Prostate gland (tissue), 2 donors: Measurements from ENCODE around the gene ZC3H7A. TPM values are rescaled to one million over a fixed set of nuclear protein-coding genes. Genes with fewer than 3 reads are reported as not detected.
A peak's percentile ranks its signal among the peaks of the same experiment; 100 is the strongest.

Experiments
- DNase-seq: peaks from one replicate; pipeline ENCODE4 v3.0.0-alpha.2; 2019; ENCODE audit warnings: low spot score
- H3K27ac ChIP-seq, 2 donors: fragments of 200-600 bp; sonication (generic); 2 replicates each; pipeline ENCODE4 v1.5.1; 2017 to 2019
- H3K27me3 ChIP-seq: fragments of 200-600 bp; sonication (generic); replicated peaks from 2 replicates; pipeline ENCODE4 v1.5.1; 2019; ENCODE audit not compliant: insufficient read depth
- H3K36me3 ChIP-seq, 2 donors: fragments of 200-600 bp; sonication (generic); 1 replicate in 1 of 2; 2 replicates in 1 of 2; pipeline versions ENCODE4 v1.5.1 to v1.8.1; 2017 to 2019
- H3K4me1 ChIP-seq: fragments of 200-600 bp; sonication (generic); replicated peaks from 2 replicates; pipeline ENCODE4 v1.5.1; 2019
- H3K4me3 ChIP-seq, 2 donors: fragments of 200-600 bp; sonication (generic); 2 replicates each; pipeline ENCODE4 v1.5.1; 2017 to 2019
- H3K9me3 ChIP-seq: fragments of 200-600 bp; sonication (generic); 2 replicates; pipeline ENCODE4 v1.5.1; 2017
- POLR2A ChIP-seq: fragments of 450-650 bp; IDR thresholded peaks from one replicate; pipeline ENCODE4 v1.6.1; 2016; ENCODE audit warnings: antibody characterized with exemption, mild to moderate bottlenecking
- POLR2AphosphoS5 ChIP-seq: sonication (generic); formaldehyde crosslinking; IDR thresholded peaks from one replicate; pipeline ENCODE4 v1.6.1; 2017; ENCODE audit warnings: antibody characterized with exemption
- WGBS: methylation state at CpG from one replicate; pipeline ENCODE4 v1.1.5; 2018; 5-methylcytosine and 5-hydroxymethylcytosine counted together
- intact Hi-C: fragments of 100-400 bp; cut with DNase I; formaldehyde crosslinking; loops from one replicate; pipeline ENCODE4 v1.14.2; 2022
- total RNA-seq, 2 donors: library from RNA; depleted of rRNA; stranded (reverse); fragments of >200 nt; gene quantifications; one replicate each; pipeline ENCODE4 v1.1.0, GENCODE V29; 2016
- TF ChIP-seq, protein P1 (sequence below), 4 experiments: fragments of 200-600 bp in 2 of 4; fragments of 450-650 bp in 2 of 4; sonication (generic) in 2 of 4; IDR thresholded peaks; 1 replicate in 3 of 4; 2 replicates in 1 of 4; pipeline ENCODE4 v1.5.1; 2016 to 2019; ENCODE audit warnings: antibody characterized with exemption in 4 of 4, mild to moderate bottlenecking in 2 of 4, moderate library complexity in 2 of 4

Gene ZC3H7A
- total RNA-seq, 2 donors from 2014 or later: 48.9 to 56.4 TPM

DNA sequence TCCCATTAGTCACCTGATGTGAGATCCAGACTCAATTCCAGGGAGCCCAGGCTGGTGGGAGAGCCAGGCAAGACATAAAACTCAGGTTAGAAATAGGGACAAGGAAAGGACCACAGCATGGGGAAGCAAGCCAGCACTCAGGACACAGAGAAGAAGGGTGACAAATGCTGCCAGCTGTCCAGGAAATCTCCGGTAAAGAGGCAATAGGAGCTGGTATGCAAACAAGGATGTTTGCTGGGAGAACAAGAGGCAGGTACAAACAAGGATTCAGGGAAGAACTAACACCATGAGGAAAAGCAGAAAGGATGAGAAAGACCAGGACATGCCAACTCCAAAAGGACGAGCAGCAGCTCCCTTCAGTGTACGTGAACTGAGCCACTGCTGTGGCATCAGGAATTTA is 44.2 kb downstream of the ZC3H7A start:
- TF ChIP-seq POLR2AphosphoS5: peak; percentile 68
- TF ChIP-seq, protein P1, sequence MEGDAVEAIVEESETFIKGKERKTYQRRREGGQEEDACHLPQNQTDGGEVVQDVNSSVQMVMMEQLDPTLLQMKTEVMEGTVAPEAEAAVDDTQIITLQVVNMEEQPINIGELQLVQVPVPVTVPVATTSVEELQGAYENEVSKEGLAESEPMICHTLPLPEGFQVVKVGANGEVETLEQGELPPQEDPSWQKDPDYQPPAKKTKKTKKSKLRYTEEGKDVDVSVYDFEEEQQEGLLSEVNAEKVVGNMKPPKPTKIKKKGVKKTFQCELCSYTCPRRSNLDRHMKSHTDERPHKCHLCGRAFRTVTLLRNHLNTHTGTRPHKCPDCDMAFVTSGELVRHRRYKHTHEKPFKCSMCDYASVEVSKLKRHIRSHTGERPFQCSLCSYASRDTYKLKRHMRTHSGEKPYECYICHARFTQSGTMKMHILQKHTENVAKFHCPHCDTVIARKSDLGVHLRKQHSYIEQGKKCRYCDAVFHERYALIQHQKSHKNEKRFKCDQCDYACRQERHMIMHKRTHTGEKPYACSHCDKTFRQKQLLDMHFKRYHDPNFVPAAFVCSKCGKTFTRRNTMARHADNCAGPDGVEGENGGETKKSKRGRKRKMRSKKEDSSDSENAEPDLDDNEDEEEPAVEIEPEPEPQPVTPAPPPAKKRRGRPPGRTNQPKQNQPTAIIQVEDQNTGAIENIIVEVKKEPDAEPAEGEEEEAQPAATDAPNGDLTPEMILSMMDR (IDR thresholded peaks at IDR 0.05): no peak
- Histone ChIP-seq H3K27me3 (no peaks in the 10 kb centered on the region), H3K4me1 (peaks cover 1% of the 10 kb centered on the region), H3K36me3 (no peaks in the 10 kb centered on the region), H3K27ac (peak overlapping the region; percentile 46 to 57), H3K9me3 (no peaks in the 10 kb centered on the region), H3K4me3 (no peak overlapping the region)
- 75% methylated on average over 3 of the region's 3 CpGs for WGBS
- intact Hi-C loops: no loop called here
- DNase-seq: peak; percentile 37

DNA sequence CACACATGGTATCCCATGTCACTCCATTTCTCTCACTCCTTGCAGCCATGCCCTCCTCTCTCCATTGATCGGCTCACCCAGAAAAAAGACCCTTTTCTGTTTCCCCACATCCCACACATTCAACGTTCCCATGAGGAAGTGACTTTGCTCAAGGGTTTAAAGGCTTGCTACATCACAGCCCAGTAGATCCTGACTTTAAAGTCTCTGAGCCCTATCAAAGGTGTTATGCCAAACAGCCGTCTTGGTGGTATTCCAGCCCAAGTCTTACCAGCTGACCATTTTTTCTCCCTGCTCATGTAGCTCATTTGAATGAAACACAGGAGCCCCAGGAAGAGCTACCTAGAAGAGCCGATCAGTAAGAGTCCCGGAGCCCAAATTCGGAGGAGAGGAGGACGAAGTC is 47.0 kb downstream of the ZC3H7A start:
- Histone ChIP-seq H3K4me3 (no peak overlapping the region), H3K36me3 (no peaks in the 10 kb centered on the region), H3K27me3 (no peaks in the 10 kb centered on the region), H3K27ac (no peak overlapping the region), H3K9me3 (no peaks in the 10 kb centered on the region), H3K4me1 (no peaks in the 10 kb centered on the region)
- no peak for DNase-seq
- TF ChIP-seq POLR2AphosphoS5 (no peak), POLR2A (no peak)
- TF ChIP-seq, protein P1 (IDR thresholded peaks at IDR 0.05): no peak
- intact Hi-C loops: no loop called here
- 90% methylated on average over 7 of the region's 7 CpGs for WGBS

DNA sequence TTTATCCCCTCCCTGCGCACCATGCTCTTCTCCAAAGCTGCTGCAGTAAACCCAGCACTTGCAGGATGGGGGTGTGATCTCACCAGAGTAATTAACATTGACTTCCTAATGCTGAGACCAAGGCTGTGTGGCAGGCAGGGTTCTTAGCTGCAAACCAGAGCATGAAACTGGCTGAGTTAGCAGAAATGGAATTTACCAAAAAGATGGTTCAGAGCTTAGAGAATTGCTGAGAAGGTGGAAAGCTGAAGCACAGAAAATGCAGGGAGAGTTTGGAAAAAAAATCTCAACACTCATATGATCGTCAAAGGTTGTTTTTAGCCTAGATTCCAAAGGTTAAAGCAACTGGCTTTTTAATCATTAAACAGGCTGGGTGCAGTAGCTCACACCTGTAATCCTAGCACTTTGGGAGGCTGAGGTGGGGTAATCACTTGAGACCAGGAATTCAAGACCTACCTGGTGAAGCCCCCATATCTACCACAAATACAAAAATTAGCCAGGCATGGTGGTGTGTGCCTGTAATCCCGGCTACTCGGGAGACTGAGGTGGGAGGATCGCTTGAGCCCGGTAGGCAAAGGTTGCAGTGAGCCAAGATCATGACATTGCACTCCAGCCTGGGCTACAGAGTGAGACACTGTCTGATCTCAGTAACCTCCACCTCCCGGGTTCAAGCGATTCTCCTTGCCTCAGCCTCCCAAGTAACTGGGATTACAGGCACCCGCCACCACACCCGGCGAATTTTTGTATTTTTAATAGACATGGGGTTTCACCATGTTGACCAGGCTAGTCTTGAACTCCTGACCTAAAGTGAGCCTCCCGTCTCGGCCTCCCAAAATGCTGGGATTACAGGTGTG is 48.4 kb downstream of the ZC3H7A start:
- TF ChIP-seq POLR2A (no peak), POLR2AphosphoS5 (no peak)
- TF ChIP-seq, protein P1 (IDR thresholded peaks at IDR 0.05): no peak
- WGBS: 91% methylated on average over 13 of the region's 13 CpGs
- Histone ChIP-seq H3K36me3 (no peaks in the 10 kb centered on the region), H3K4me3 (no peak overlapping the region), H3K27ac (no peak overlapping the region), H3K27me3 (no peaks in the 10 kb centered on the region), H3K4me1 (no peaks in the 10 kb centered on the region), H3K9me3 (no peaks in the 10 kb centered on the region)
- intact Hi-C loops: no loop called here
- DNase-seq: no peak

DNA sequence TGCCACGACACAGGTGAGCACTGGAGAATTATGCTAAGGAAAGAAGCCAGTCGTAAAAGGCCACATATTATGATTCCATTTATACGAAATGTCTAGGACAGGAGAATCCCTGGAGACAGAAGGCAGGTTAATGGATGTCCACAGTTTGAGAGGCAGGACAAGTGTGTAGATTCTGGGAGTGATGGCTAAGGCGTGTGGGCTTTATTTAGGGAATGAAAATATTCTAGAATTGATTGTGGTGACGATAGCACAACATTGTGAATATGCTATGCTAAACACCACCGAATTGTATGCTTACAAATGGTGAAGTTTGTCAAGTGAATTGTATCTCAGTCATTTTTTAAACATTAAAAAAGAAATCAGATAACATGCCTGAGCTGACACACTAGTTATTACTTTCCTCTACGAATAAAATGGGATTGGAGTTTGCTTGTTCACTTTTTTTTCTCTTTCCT is 49.1 kb downstream of the ZC3H7A start:
- H3K36me3 ChIP-seq: no peaks in the 10 kb centered on the region
- intact Hi-C loops: no loop called here
- H3K4me1 ChIP-seq: no peaks in the 10 kb centered on the region
- no peak for DNase-seq
- no peak overlapping the region for H3K4me3 ChIP-seq
- H3K27ac ChIP-seq: no peak overlapping the region
- WGBS: 73% methylated on average over 7 of the region's 7 CpGs
- H3K9me3 ChIP-seq: no peaks in the 10 kb centered on the region
- H3K27me3 ChIP-seq: no peaks in the 10 kb centered on the region
- no peak for TF ChIP-seq POLR2AphosphoS5
- no peak for TF ChIP-seq POLR2A
- TF ChIP-seq, protein P1 (IDR thresholded peaks at IDR 0.05): no peak

DNA sequence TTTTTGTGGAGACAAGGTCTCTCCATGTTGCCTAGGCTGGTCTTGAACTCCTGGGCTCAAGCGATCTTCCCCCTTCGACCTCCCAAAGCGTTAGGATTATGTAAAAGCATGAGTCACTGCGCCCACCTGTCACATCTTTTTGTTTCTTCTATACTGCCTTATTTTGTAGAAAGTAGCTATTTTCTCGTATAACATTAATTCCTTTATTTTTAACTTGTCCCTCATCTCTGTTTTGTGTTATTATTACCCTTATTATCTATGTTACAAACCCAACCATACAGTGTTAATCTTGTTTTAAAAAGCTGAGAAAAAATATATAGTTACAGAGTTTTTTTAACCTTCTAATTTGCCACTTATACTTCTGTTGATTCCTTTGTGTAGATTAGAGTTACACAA is 53.0 kb downstream of the ZC3H7A start:
- no peak for DNase-seq
- no peak for TF ChIP-seq POLR2A
- no peak for TF ChIP-seq POLR2AphosphoS5
- TF ChIP-seq, protein P1 (IDR thresholded peaks at IDR 0.05): no peak

More for the DNA sequence above, 53.0 kb downstream of the ZC3H7A start:
- intact Hi-C loops: loop anchor here (5.0 kb wide), 2 partner anchors 38 to 53 kb away; partner anchors contain the start of gene ZC3H7A
- Histone ChIP-seq H3K9me3 (no peaks in the 10 kb centered on the region), H3K27me3 (no peaks in the 10 kb centered on the region), H3K4me3 (no peak overlapping the region), H3K27ac (no peak overlapping the region), H3K36me3 (no peaks in the 10 kb centered on the region), H3K4me1 (no peaks in the 10 kb centered on the region)
- WGBS: 88% methylated on average over 5 of the region's 5 CpGs
